Hepatocyte (in vitro differentiated cells): ENCODE measurements around the gene MFAP2.

Experiments
- EZH2 ChIP-seq: fragments of 200-600 bp; sonication (generic); IDR thresholded peaks from 2 replicates; pipeline ENCODE4 v1.6.1; 2016; ENCODE audit warnings: antibody characterized with exemption, mild to moderate bottlenecking, borderline replicate concordance
- EZH2phosphoT487 ChIP-seq: fragments of 200-600 bp; sonication (generic); IDR thresholded peaks from one replicate; pipeline ENCODE4 v1.6.1; 2018; ENCODE audit warnings: antibody characterized with exemption, mild to moderate bottlenecking, low read depth, moderate library complexity; ENCODE audit not compliant: unreplicated experiment, severe bottlenecking
- TF ChIP-seq, protein P1 (sequence below): fragments of 200-600 bp; sonication (generic); IDR thresholded peaks from 2 replicates; pipeline ENCODE4 v1.5.1; 2016; ENCODE audit warnings: antibody characterized with exemption, mild to moderate bottlenecking; ENCODE audit not compliant: poor library complexity

- TF ChIP-seq EZH2 (no peak), EZH2phosphoT487 (no peak)
- TF ChIP-seq, protein P1, sequence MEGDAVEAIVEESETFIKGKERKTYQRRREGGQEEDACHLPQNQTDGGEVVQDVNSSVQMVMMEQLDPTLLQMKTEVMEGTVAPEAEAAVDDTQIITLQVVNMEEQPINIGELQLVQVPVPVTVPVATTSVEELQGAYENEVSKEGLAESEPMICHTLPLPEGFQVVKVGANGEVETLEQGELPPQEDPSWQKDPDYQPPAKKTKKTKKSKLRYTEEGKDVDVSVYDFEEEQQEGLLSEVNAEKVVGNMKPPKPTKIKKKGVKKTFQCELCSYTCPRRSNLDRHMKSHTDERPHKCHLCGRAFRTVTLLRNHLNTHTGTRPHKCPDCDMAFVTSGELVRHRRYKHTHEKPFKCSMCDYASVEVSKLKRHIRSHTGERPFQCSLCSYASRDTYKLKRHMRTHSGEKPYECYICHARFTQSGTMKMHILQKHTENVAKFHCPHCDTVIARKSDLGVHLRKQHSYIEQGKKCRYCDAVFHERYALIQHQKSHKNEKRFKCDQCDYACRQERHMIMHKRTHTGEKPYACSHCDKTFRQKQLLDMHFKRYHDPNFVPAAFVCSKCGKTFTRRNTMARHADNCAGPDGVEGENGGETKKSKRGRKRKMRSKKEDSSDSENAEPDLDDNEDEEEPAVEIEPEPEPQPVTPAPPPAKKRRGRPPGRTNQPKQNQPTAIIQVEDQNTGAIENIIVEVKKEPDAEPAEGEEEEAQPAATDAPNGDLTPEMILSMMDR = no peak
Measured at GRCh38 chr1:16983649-16984048, 3.2 kb upstream of the MFAP2 start.
